NCI-H1694 treated with DMSO at 0.1 percent for 48 hours (cell line): ENCODE measurements around the gene TEX14.
"Not testable (repeated sequence)": the region's sequence is repeated elsewhere in the genome, so short reads cannot be mapped to it uniquely, and the experiment has no call there.

Experiments used
- DNase-seq: peaks from one replicate; lab custom pipeline; 2025; lab: John Stamatoyannopoulos, UW

The TEX14 gene

GRCh38 chr17:58691701-58692238, at the start of gene TEX14:
Gene TEX14 (minus strand): TSS chr17:58692045. CDS start chr17:58652001, 40,044 bp downstream.
- DNase-seq: no peak

- no peak for DNase-seq
Observed at GRCh38 chr17:58741121-58741625, 49.3 kb upstream of the TEX14 start.

- DNase-seq: no peak
Observed at GRCh38 chr17:58734811-58735210, 43.0 kb upstream of the TEX14 start.

- DNase-seq: no peak
Observed at GRCh38 chr17:58734040-58734439, 42.2 kb upstream of the TEX14 start.

GRCh38 chr17:58730937-58731336, 39.1 kb upstream of the TEX14 start:
- DNase-seq: no peak

GRCh38 chr17:58728798-58729197, 37.0 kb upstream of the TEX14 start:
- DNase-seq: no peak

GRCh38 chr17:58722696-58723095, 30.9 kb upstream of the TEX14 start:
- no peak for DNase-seq

GRCh38 chr17:58722274-58722673, 30.4 kb upstream of the TEX14 start:
- DNase-seq: no peak

GRCh38 chr17:58710948-58711552, 19.2 kb upstream of the TEX14 start:
- DNase-seq: peak; percentile 60

GRCh38 chr17:58706351-58707140, 14.7 kb upstream of the TEX14 start:
- DNase-seq: no peak

- no peak for DNase-seq
Observed at GRCh38 chr17:58703916-58704286, 12.1 kb upstream of the TEX14 start.

GRCh38 chr17:58703137-58703915, 11.5 kb upstream of the TEX14 start:
- DNase-seq: no peak

- no peak for DNase-seq
Observed at GRCh38 chr17:58702708-58703107, 10.9 kb upstream of the TEX14 start.

- no peak for DNase-seq
Observed at GRCh38 chr17:58702045-58702476, 10.2 kb upstream of the TEX14 start.

- DNase-seq: no peak
Observed at GRCh38 chr17:58699771-58700170, 7.9 kb upstream of the TEX14 start.

GRCh38 chr17:58694826-58695225, 3.0 kb upstream of the TEX14 start:
- DNase-seq: no peak

GRCh38 chr17:58694302-58694701, 2.5 kb upstream of the TEX14 start:
- DNase-seq: no peak

GRCh38 chr17:58693751-58694150, 1.9 kb upstream of the TEX14 start:
- DNase-seq: no peak

- no peak for DNase-seq
Observed at GRCh38 chr17:58693208-58693607, 1.4 kb upstream of the TEX14 start.

GRCh38 chr17:58692239-58693055, 602 bp upstream of the TEX14 start, which contains the start of gene RAD51C:
Gene RAD51C (plus strand): TSS chr17:58692602. CDS start chr17:58692644, 42 bp downstream.
- peak; percentile 80 for DNase-seq

GRCh38 chr17:58690033-58690432, 1.8 kb downstream of the TEX14 start:
- not testable (repeated sequence) for DNase-seq
